H9 (cell line): Measurements from ENCODE around the gene FBLN1. TPM values are rescaled to one million over a fixed set of nuclear protein-coding genes. Genes with fewer than 3 reads are reported as not detected.

ENCODE experiments used
- DNase-seq: peaks from one replicate; pipeline ENCODE4 v3.0.0-alpha.2; 2017
- H2AFZ ChIP-seq: one replicate; pipeline ENCODE4 v1.6.1; 2013; ENCODE audit warnings: mild to moderate bottlenecking, low read length, control low read depth, moderate library complexity
- H2AK5ac ChIP-seq: 2 replicates; pipeline ENCODE4 v1.6.1; 2013; ENCODE audit warnings: low read length, control low read depth, mixed read lengths; ENCODE audit not compliant: insufficient read length
- H2BK120ac ChIP-seq: one replicate; pipeline ENCODE4 v1.6.1; 2013; ENCODE audit warnings: low read depth, mild to moderate bottlenecking, low read length, control low read depth, inconsistent platforms; ENCODE audit not compliant: poor library complexity, severe bottlenecking
- H2BK12ac ChIP-seq: 2 replicates; pipeline ENCODE4 v1.6.1; 2013; ENCODE audit warnings: low read length, control low read depth, mixed read lengths, low read depth; ENCODE audit not compliant: insufficient read length
- H2BK15ac ChIP-seq: 2 replicates; pipeline ENCODE4 v1.6.1; 2013; ENCODE audit warnings: low read depth, low read length, control low read depth
- H2BK20ac ChIP-seq: one replicate; pipeline ENCODE4 v1.6.1; 2013; ENCODE audit warnings: low read depth, mild to moderate bottlenecking, low read length, control low read depth, inconsistent platforms; ENCODE audit not compliant: poor library complexity, severe bottlenecking
- H2BK5ac ChIP-seq: 2 replicates; pipeline ENCODE4 v1.6.1; 2013; ENCODE audit warnings: low read length, control low read depth, mixed read lengths; ENCODE audit not compliant: insufficient read length
- H3K14ac ChIP-seq: 2 replicates; pipeline ENCODE4 v1.6.1; 2013; ENCODE audit warnings: low read length, control low read depth; ENCODE audit not compliant: insufficient read depth
- H3K18ac ChIP-seq: 2 replicates; pipeline ENCODE4 v1.6.1; 2013; ENCODE audit warnings: low read depth, mild to moderate bottlenecking, mixed read lengths, low read length, control low read depth; ENCODE audit not compliant: insufficient read length
- H3K23ac ChIP-seq: 2 replicates; pipeline ENCODE4 v1.6.1; 2013; ENCODE audit warnings: low read length, control low read depth, mixed read lengths, low read depth; ENCODE audit not compliant: insufficient read length
- H3K23me2 ChIP-seq: 2 replicates; pipeline ENCODE4 v1.6.1; 2013; ENCODE audit warnings: low read depth, mild to moderate bottlenecking, mixed read lengths, low read length, control low read depth; ENCODE audit not compliant: insufficient read length, poor library complexity, severe bottlenecking
- H3K27ac ChIP-seq: 2 replicates; pipeline ENCODE4 v1.5.1; 2013; ENCODE audit warnings: low read length, control low read depth, mixed read lengths, low read depth; ENCODE audit not compliant: insufficient read length
- H3K27me3 ChIP-seq: 2 replicates; pipeline ENCODE4 v1.6.1; 2013; ENCODE audit warnings: low read length, control low read depth, inconsistent platforms; ENCODE audit not compliant: insufficient read depth
- H3K4ac ChIP-seq: 2 replicates; pipeline ENCODE4 v1.6.1; 2013; ENCODE audit warnings: low read depth, mild to moderate bottlenecking, control low read depth, inconsistent platforms, low read length, moderate library complexity
- H3K4me1 ChIP-seq: 2 replicates; pipeline ENCODE4 v1.6.1; 2013; ENCODE audit warnings: low read length, control low read depth, inconsistent platforms; ENCODE audit not compliant: insufficient read depth
- H3K4me2 ChIP-seq: 2 replicates; pipeline ENCODE4 v1.6.1; 2013; ENCODE audit warnings: low read length, control low read depth, mixed read lengths; ENCODE audit not compliant: insufficient read length, insufficient read depth
- H3K56ac ChIP-seq: 2 replicates; pipeline ENCODE4 v1.6.1; 2013; ENCODE audit warnings: low read depth, mild to moderate bottlenecking, mixed read lengths, low read length, control low read depth; ENCODE audit not compliant: insufficient read length
- H3K79me1 ChIP-seq: 2 replicates; pipeline ENCODE4 v1.6.1; 2013; ENCODE audit warnings: low read depth, mild to moderate bottlenecking, moderate library complexity, low read length, control low read depth, inconsistent platforms; ENCODE audit not compliant: insufficient read depth, poor library complexity, severe bottlenecking
- H3K79me2 ChIP-seq: 2 replicates; pipeline ENCODE4 v1.6.1; 2013; ENCODE audit warnings: low read length, control low read depth, inconsistent platforms; ENCODE audit not compliant: insufficient read depth
- H3K9ac ChIP-seq: 2 replicates; pipeline ENCODE4 v1.6.1; 2013; ENCODE audit warnings: low read length, control low read depth, mixed read lengths; ENCODE audit not compliant: insufficient read length; ENCODE audit errors: extremely low read depth
- H3K9me3 ChIP-seq: one replicate; pipeline ENCODE4 v1.6.1; 2013; ENCODE audit warnings: low read depth, low read length, inconsistent platforms; ENCODE audit not compliant: control insufficient read depth
- H3T11ph ChIP-seq: one replicate; pipeline ENCODE4 v1.6.1; 2013; ENCODE audit warnings: mild to moderate bottlenecking, low read length, control low read depth, inconsistent platforms
- H4K20me1 ChIP-seq: one replicate; pipeline ENCODE4 v1.6.1; 2013; ENCODE audit not compliant: control insufficient read depth, insufficient read length, insufficient read depth
- H4K5ac ChIP-seq: 2 replicates; pipeline ENCODE4 v1.6.1; 2013; ENCODE audit warnings: low read depth, mild to moderate bottlenecking, mixed read lengths, low read length, control low read depth; ENCODE audit not compliant: insufficient read length
- H4K8ac ChIP-seq: replicated peaks from 2 replicates; pipeline ENCODE4 v1.6.1; 2013; ENCODE audit warnings: low read length, control low read depth, mixed read lengths, low read depth; ENCODE audit not compliant: insufficient read length
- H4K91ac ChIP-seq: 2 replicates; pipeline ENCODE4 v1.6.1; 2013; ENCODE audit warnings: low read depth, mild to moderate bottlenecking, moderate library complexity, mixed read lengths, low read length, control low read depth; ENCODE audit not compliant: insufficient read length
- H3K27ac Mint-ChIP-seq, 3 experiments: 2 replicates in 2 of 3; 3 replicates in 1 of 3; pipeline ENCODE4 v1.8.0; 2020 to 2021; ENCODE audit warnings: mixed read lengths in 3 of 3, mild to moderate bottlenecking in 1 of 3, moderate library complexity in 1 of 3
- H3K27me3 Mint-ChIP-seq: 2 replicates; pipeline ENCODE4 v1.8.0; 2021; ENCODE audit warnings: low read depth, mild to moderate bottlenecking, moderate library complexity, mixed read lengths
- H3K36me3 Mint-ChIP-seq, 3 experiments: 2 replicates in 2 of 3; 3 replicates in 1 of 3; pipeline ENCODE4 v1.8.0; 2020 to 2021; ENCODE audit warnings: low read depth in 3 of 3, mixed read lengths in 3 of 3; ENCODE audit not compliant: insufficient read depth in 1 of 3
- H3K4me1 Mint-ChIP-seq, 2 experiments: 2 replicates each; pipeline ENCODE4 v1.8.0; 2020; ENCODE audit warnings: mixed read lengths in 2 of 2
- H3K4me3 Mint-ChIP-seq, 2 experiments: 2 replicates in 1 of 2; 3 replicates in 1 of 2; pipeline ENCODE4 v1.8.0; 2020 to 2021; ENCODE audit warnings: mild to moderate bottlenecking in 2 of 2, mixed read lengths in 2 of 2, moderate library complexity in 1 of 2
- H3K9me3 Mint-ChIP-seq, 2 experiments: 2 replicates in 1 of 2; 3 replicates in 1 of 2; pipeline ENCODE4 v1.8.0; 2020; ENCODE audit warnings: mild to moderate bottlenecking in 2 of 2, mixed read lengths in 2 of 2, moderate library complexity in 1 of 2
- WGBS: extraction: QIAGEN DNeasy Blood & Tissue Kit; methylation state at CpG from one replicate; pipeline ENCODE4 v1.1.7; 2013; ENCODE audit warnings: missing lambda C conversion rate, low lambda C conversion rate, mixed read lengths; ENCODE audit not compliant: insufficient read length; ENCODE audit errors: extremely low coverage; 5-methylcytosine and 5-hydroxymethylcytosine counted together
- total RNA-seq: library from RNA; stranded (reverse); gene quantifications from 2 replicates; pipeline ENCODE4 v1.2.1, GENCODE V29; 2021
- TF ChIP-seq, protein P1 (sequence below): fragments of 200-600 bp; sonication (generic); conservative IDR thresholded peaks from 3 replicates; pipeline ENCODE4 v1.8.0; 2021; ENCODE audit warnings: antibody characterized with exemption, mild to moderate bottlenecking

FBLN1 gene
- total RNA-seq, 1 experiment from 2014 or later: 140 TPM

DNA sequence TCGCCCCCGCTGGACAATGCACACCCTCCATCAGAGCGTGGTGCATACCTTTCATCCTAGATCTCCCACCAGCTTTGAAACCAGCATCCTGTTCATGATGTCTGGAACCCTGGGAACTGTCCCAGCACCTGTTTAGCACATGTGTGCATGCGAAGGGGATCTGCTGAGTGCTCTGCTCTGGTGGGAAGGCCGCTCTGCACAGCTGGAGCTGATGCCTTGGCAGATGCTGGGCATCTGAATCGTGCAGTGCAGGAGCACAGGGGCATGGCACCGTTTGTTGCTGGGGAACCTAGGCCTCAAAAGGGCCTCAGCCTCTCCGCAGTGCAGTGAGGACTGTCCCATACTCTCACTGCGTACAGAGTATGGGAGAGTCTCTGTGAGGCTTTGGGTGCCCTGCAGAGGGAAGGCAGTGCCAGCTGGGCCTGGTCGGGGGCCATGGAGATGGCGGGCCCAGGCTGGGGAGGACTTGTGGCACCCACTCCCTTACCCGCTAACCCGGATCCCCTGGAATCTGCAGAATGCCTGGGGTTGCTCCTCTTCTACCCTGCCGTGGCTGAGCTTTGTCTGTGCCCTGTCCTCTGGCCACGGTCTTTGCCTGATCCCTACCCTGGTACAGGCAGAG, 96.0 kb downstream of the FBLN1 start:
- Histone ChIP-seq H3K79me1 (no peaks in the 10 kb centered on the region), H4K91ac (no peak overlapping the region), H3K23ac (no peak overlapping the region), H3K4ac (no peak overlapping the region), H2BK15ac (no peak overlapping the region), H4K5ac (no peak overlapping the region), H2BK20ac (no peak overlapping the region), H3K4me1 (no peaks in the 10 kb centered on the region; the same call in 1 of the 2 replicates), H3K14ac (no peak overlapping the region; the same call in 1 of the 2 replicates), H2BK120ac (no peak overlapping the region), H3K23me2 (no peaks in the 10 kb centered on the region), H3K27ac (no peak overlapping the region), H2AK5ac (no peak overlapping the region), H2BK5ac (no peak overlapping the region), H3K18ac (no peak overlapping the region), H3K9me3 (no peaks in the 10 kb centered on the region), H3K4me2 (no peak overlapping the region), H2AFZ (no peak overlapping the region), H3K56ac (no peak overlapping the region), H2BK12ac (no peak overlapping the region), H3K27me3 (no peaks in the 10 kb centered on the region), H3T11ph (no peak overlapping the region), H4K8ac (no peak overlapping the region), H3K79me2 (no peaks in the 10 kb centered on the region), H3K9ac (no peak overlapping the region), H4K20me1 (no peaks in the 10 kb centered on the region)
- DNase-seq: no peak
- Mint-ChIP-seq H3K9me3 (peaks cover 2 to 4% of the 10 kb centered on the region in 2 experiments; a peak in 4 of 5 replicates), H3K27me3 (no peaks in the 10 kb centered on the region; the same call in none of the 2 replicates), H3K4me1 (peaks cover 12 to 17% of the 10 kb centered on the region in 2 experiments), H3K36me3 (peaks cover 3 to 14% (median 3%) of the 10 kb centered on the region in 3 experiments; a peak in 5 of 7 replicates), H3K27ac (no peak overlapping the region), H3K4me3 (no peak overlapping the region)
- TF ChIP-seq, protein P1, sequence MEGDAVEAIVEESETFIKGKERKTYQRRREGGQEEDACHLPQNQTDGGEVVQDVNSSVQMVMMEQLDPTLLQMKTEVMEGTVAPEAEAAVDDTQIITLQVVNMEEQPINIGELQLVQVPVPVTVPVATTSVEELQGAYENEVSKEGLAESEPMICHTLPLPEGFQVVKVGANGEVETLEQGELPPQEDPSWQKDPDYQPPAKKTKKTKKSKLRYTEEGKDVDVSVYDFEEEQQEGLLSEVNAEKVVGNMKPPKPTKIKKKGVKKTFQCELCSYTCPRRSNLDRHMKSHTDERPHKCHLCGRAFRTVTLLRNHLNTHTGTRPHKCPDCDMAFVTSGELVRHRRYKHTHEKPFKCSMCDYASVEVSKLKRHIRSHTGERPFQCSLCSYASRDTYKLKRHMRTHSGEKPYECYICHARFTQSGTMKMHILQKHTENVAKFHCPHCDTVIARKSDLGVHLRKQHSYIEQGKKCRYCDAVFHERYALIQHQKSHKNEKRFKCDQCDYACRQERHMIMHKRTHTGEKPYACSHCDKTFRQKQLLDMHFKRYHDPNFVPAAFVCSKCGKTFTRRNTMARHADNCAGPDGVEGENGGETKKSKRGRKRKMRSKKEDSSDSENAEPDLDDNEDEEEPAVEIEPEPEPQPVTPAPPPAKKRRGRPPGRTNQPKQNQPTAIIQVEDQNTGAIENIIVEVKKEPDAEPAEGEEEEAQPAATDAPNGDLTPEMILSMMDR: no peak
- WGBS: no CpG with 5 or more reads among the region's 15 CpGs
